Measurements from ENCODE around the gene CNR2. TPM values are rescaled to one million over a fixed set of nuclear protein-coding genes. Genes with fewer than 3 reads are reported as not detected.
A peak's percentile ranks its signal among the peaks of the same experiment; 100 is the strongest.
"Not testable (repeated sequence)": the region's sequence is repeated elsewhere in the genome, so short reads cannot be mapped to it uniquely, and the experiment has no call there.

CNR2 gene
- total RNA-seq, 1 donor from 2014 or later, result not detected

DNA sequence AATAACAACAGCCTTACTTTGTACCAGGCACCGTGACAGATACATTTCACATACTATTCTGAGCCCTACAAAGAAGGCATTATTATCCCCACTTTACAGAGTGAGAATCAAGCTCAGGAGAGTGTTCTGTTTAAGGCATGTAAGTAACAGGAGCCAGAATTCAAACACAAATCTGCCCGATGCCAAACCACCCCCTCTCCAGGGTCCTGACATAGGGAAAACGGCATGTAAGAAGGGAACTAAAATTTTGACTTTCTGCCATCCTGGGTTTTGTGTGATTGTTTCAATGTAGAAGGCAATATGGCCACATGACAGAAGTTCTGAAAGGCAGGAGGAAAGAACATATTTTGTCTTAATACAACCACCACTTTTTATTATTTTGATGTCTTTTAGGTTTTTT, 50.5 kb downstream of the CNR2 start:
- no peak for TF ChIP-seq EZH2 (IDR thresholded peaks at IDR 0.05; ENCODE audit: insufficient read depth, low read length)
- TF ChIP-seq, protein P1, sequence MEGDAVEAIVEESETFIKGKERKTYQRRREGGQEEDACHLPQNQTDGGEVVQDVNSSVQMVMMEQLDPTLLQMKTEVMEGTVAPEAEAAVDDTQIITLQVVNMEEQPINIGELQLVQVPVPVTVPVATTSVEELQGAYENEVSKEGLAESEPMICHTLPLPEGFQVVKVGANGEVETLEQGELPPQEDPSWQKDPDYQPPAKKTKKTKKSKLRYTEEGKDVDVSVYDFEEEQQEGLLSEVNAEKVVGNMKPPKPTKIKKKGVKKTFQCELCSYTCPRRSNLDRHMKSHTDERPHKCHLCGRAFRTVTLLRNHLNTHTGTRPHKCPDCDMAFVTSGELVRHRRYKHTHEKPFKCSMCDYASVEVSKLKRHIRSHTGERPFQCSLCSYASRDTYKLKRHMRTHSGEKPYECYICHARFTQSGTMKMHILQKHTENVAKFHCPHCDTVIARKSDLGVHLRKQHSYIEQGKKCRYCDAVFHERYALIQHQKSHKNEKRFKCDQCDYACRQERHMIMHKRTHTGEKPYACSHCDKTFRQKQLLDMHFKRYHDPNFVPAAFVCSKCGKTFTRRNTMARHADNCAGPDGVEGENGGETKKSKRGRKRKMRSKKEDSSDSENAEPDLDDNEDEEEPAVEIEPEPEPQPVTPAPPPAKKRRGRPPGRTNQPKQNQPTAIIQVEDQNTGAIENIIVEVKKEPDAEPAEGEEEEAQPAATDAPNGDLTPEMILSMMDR (IDR thresholded peaks at IDR 0.05; ENCODE audit: insufficient read depth, low read depth, low read length), result no peak
- H3K4me3 Mint-ChIP-seq (ENCODE audit: unreplicated experiment), result no peak overlapping the region
- H3K79me2 ChIP-seq (ENCODE audit: insufficient read depth, low read length), result no peaks in the 10 kb centered on the region
- no peaks in the 10 kb centered on the region for H3K36me3 ChIP-seq (ENCODE audit: insufficient read depth, low read length)
- H3K9me3 Mint-ChIP-seq (ENCODE audit: unreplicated experiment), result no peaks in the 10 kb centered on the region
- no peak overlapping the region for H3K27ac ChIP-seq (ENCODE audit: low read depth, low read length)
- H3K27me3 ChIP-seq (ENCODE audit: insufficient read depth, low read length), result peaks cover 4% of the 10 kb centered on the region
- H2AFZ ChIP-seq (ENCODE audit: low read depth, low read length), result no peak overlapping the region
- no peaks in the 10 kb centered on the region for H3K36me3 Mint-ChIP-seq (ENCODE audit: low read depth, unreplicated experiment)
- peaks cover 14% of the 10 kb centered on the region for H3K27me3 Mint-ChIP-seq (ENCODE audit: low read depth, unreplicated experiment)
- DNase-seq (ENCODE audit: low read depth) (no peak), FAIRE-seq (no peak)
- H3K27ac Mint-ChIP-seq (ENCODE audit: unreplicated experiment), result no peak overlapping the region
- H3K4me2 ChIP-seq (ENCODE audit: low read length), result no peak overlapping the region
- no peaks in the 10 kb centered on the region for H4K20me1 ChIP-seq (ENCODE audit: insufficient read depth, low read length)
- no peak overlapping the region for H3K4me3 ChIP-seq (ENCODE audit: insufficient read depth, low read depth, low read length)
- no peak overlapping the region for H3K9ac ChIP-seq (ENCODE audit: low read length)
- H3K9me3 ChIP-seq (ENCODE audit: insufficient read depth, low read depth, low read length), result no peaks in the 10 kb centered on the region
- H3K4me1 ChIP-seq (ENCODE audit: insufficient read depth, low read length), result peaks cover 11% of the 10 kb centered on the region
- H3K4me1 Mint-ChIP-seq (ENCODE audit: low read depth, unreplicated experiment), result peaks cover 11% of the 10 kb centered on the region

DNA sequence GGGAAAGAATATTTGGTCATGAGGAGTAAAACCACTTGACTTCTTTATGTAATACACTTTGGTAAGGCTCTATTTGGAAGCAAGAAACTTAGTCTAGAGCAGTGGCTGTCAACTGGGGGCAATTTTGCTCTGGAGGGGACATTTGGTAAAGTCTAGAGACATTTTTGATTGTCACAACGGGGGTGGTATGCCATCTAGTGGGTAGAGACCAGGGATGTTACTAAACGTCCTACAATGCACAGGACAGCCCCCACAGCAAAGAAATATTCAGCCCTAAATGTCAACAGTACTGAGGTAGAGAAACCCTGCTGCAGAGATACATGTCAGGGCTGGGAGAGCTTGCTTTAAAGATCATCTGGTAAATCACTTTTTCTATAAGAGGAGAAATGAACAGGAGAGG, 58.6 kb downstream of the CNR2 start:
- Mint-ChIP-seq H3K4me1 (ENCODE audit: low read depth, unreplicated experiment) (no peaks in the 10 kb centered on the region), H3K4me3 (ENCODE audit: unreplicated experiment) (no peak overlapping the region), H3K27ac (ENCODE audit: unreplicated experiment) (no peak overlapping the region), H3K27me3 (ENCODE audit: low read depth, unreplicated experiment) (peaks cover 3% of the 10 kb centered on the region), H3K9me3 (ENCODE audit: unreplicated experiment) (peaks cover 2% of the 10 kb centered on the region), H3K36me3 (ENCODE audit: low read depth, unreplicated experiment) (peaks cover 2% of the 10 kb centered on the region)
- no peak overlapping the region for H3K4me3 ChIP-seq (ENCODE audit: insufficient read depth, low read depth, low read length)
- H3K4me1 ChIP-seq (ENCODE audit: insufficient read depth, low read length), result no peaks in the 10 kb centered on the region
- H3K9ac ChIP-seq (ENCODE audit: low read length), result no peak overlapping the region
- H3K27me3 ChIP-seq (ENCODE audit: insufficient read depth, low read length), result no peaks in the 10 kb centered on the region
- H3K36me3 ChIP-seq (ENCODE audit: insufficient read depth, low read length), result no peaks in the 10 kb centered on the region
- no peak for TF ChIP-seq EZH2 (IDR thresholded peaks at IDR 0.05; ENCODE audit: insufficient read depth, low read length)
- TF ChIP-seq, protein P1 (IDR thresholded peaks at IDR 0.05; ENCODE audit: insufficient read depth, low read depth, low read length), result peak; percentile 16
- no peak for DNase-seq (ENCODE audit: low read depth)
- H3K27ac ChIP-seq (ENCODE audit: low read depth, low read length), result no peak overlapping the region
- no peak for FAIRE-seq
- no peaks in the 10 kb centered on the region for H3K79me2 ChIP-seq (ENCODE audit: insufficient read depth, low read length)
- no peaks in the 10 kb centered on the region for H3K9me3 ChIP-seq (ENCODE audit: insufficient read depth, low read depth, low read length)
- no peak overlapping the region for H2AFZ ChIP-seq (ENCODE audit: low read depth, low read length)
- H4K20me1 ChIP-seq (ENCODE audit: insufficient read depth, low read length), result no peaks in the 10 kb centered on the region
- no peak overlapping the region for H3K4me2 ChIP-seq (ENCODE audit: low read length)

DNA sequence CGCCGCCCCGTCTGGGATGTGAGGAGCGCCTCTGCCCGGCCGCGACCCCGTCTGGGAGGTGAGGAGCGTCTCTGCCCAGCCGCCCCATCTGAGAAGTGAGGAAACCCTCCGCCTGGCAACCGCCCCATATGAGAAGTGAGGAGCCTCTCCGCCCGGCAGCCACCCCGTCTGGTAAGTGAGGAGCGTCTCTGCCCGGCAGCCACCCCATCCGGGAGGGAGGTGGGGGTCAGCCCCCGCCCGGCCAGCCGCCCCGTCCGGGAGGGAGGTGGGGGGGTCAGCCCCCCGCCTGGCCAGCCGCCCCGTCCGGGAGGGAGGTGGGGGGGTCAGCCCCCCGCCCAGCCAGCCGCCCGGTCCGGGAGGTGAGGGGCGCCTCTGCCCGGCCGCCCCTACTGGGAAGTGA, 60.0 kb downstream of the CNR2 start:
- not testable (repeated sequence) for H3K9me3 Mint-ChIP-seq (ENCODE audit: unreplicated experiment); FAIRE-seq; H3K4me1 Mint-ChIP-seq (ENCODE audit: low read depth, unreplicated experiment); H3K4me1 ChIP-seq (ENCODE audit: insufficient read depth, low read length); H3K27me3 Mint-ChIP-seq (ENCODE audit: low read depth, unreplicated experiment); H3K36me3 ChIP-seq (ENCODE audit: insufficient read depth, low read length); DNase-seq (ENCODE audit: low read depth); H3K27ac ChIP-seq (ENCODE audit: low read depth, low read length); H3K27ac Mint-ChIP-seq (ENCODE audit: unreplicated experiment); H3K36me3 Mint-ChIP-seq (ENCODE audit: low read depth, unreplicated experiment); H4K20me1 ChIP-seq (ENCODE audit: insufficient read depth, low read length); H3K9ac ChIP-seq (ENCODE audit: low read length); H3K9me3 ChIP-seq (ENCODE audit: insufficient read depth, low read depth, low read length); H3K79me2 ChIP-seq (ENCODE audit: insufficient read depth, low read length); H3K4me2 ChIP-seq (ENCODE audit: low read length); H2AFZ ChIP-seq (ENCODE audit: low read depth, low read length); H3K27me3 ChIP-seq (ENCODE audit: insufficient read depth, low read length); H3K4me3 Mint-ChIP-seq (ENCODE audit: unreplicated experiment); H3K4me3 ChIP-seq (ENCODE audit: insufficient read depth, low read depth, low read length)

DNA sequence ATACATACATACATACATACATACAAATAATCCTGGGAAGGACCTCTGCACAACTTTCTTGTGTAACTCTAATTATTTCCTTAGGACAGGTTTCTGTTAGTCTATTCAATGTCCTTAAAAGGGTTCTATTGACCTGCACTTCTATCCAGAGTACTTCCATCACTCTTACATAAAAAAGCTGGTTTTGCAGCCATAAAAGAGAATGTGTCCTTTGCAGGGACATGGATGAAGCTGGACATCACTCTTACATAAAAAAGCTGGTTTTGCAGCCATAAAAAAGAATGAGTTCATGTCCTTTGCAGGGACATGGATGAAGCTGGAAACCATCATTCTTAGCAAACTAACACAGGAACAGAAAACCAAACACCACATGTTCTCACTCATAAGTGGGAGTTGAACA, 61.8 kb downstream of the CNR2 start:
- H3K9ac ChIP-seq (ENCODE audit: low read length); H3K27me3 Mint-ChIP-seq (ENCODE audit: low read depth, unreplicated experiment); H3K27ac ChIP-seq (ENCODE audit: low read depth, low read length); H3K36me3 ChIP-seq (ENCODE audit: insufficient read depth, low read length); H3K9me3 Mint-ChIP-seq (ENCODE audit: unreplicated experiment); H3K4me1 Mint-ChIP-seq (ENCODE audit: low read depth, unreplicated experiment); FAIRE-seq; DNase-seq (ENCODE audit: low read depth); H2AFZ ChIP-seq (ENCODE audit: low read depth, low read length); H3K4me3 Mint-ChIP-seq (ENCODE audit: unreplicated experiment); H3K36me3 Mint-ChIP-seq (ENCODE audit: low read depth, unreplicated experiment); H3K4me2 ChIP-seq (ENCODE audit: low read length); H3K9me3 ChIP-seq (ENCODE audit: insufficient read depth, low read depth, low read length); H4K20me1 ChIP-seq (ENCODE audit: insufficient read depth, low read length); H3K4me1 ChIP-seq (ENCODE audit: insufficient read depth, low read length); H3K79me2 ChIP-seq (ENCODE audit: insufficient read depth, low read length); H3K27ac Mint-ChIP-seq (ENCODE audit: unreplicated experiment); H3K27me3 ChIP-seq (ENCODE audit: insufficient read depth, low read length); H3K4me3 ChIP-seq (ENCODE audit: insufficient read depth, low read depth, low read length): not testable (repeated sequence)

Data from astrocyte (in vitro differentiated cells and primary cell).